ENCODE data around the gene ZXDC.

The ZXDC gene

GRCh38 chr3:126475413-126476114 lies at the start of gene ZXDC:
Gene ZXDC, minus strand, starts transcription at chr3:126475891. Its CDS starts 26 bp downstream, at chr3:126475865.
- peak; percentile 83 to 93 for DNase-seq (ENCODE audit: low read depth in 1 of 2, low spot score in 1 of 2)

- DNase-seq (ENCODE audit: low read depth in 1 of 2, low spot score in 1 of 2), result no peak
These were observed 49.6 kb upstream of the ZXDC start for GRCh38 chr3:126525091-126525852.

- no peak for DNase-seq (ENCODE audit: low read depth in 1 of 2, low spot score in 1 of 2)
These were observed 48.8 kb upstream of the ZXDC start for GRCh38 chr3:126524429-126524988.

GRCh38 chr3:126523745-126524428 lies 48.2 kb upstream of the ZXDC start, which contains the start of gene CHST13:
Gene CHST13, plus strand, starts transcription at chr3:126524155. Its CDS starts 178 bp downstream, at chr3:126524333.
- no peak for DNase-seq (ENCODE audit: low read depth in 1 of 2, low spot score in 1 of 2)

GRCh38 chr3:126522363-126522788 lies 46.7 kb upstream of the ZXDC start:
- peak in 1 of 2 donors; percentile 23 for DNase-seq (ENCODE audit: low read depth in 1 of 2, low spot score in 1 of 2)

- DNase-seq (ENCODE audit: low read depth in 1 of 2, low spot score in 1 of 2), result no peak
These were observed 45.6 kb upstream of the ZXDC start for GRCh38 chr3:126521122-126521891.

- DNase-seq (ENCODE audit: low read depth in 1 of 2, low spot score in 1 of 2), result no peak
These were observed 44.1 kb upstream of the ZXDC start for GRCh38 chr3:126519506-126520455.

- no peak for DNase-seq (ENCODE audit: low read depth in 1 of 2, low spot score in 1 of 2)
These were observed 43.1 kb upstream of the ZXDC start for GRCh38 chr3:126518779-126519177.

- DNase-seq (ENCODE audit: low read depth in 1 of 2, low spot score in 1 of 2), result no peak
These were observed 42.5 kb upstream of the ZXDC start for GRCh38 chr3:126517986-126518778.

- DNase-seq (ENCODE audit: low read depth in 1 of 2, low spot score in 1 of 2), result no peak
These were observed 41.7 kb upstream of the ZXDC start, which contains the start of gene UROC1 for GRCh38 chr3:126517291-126517951. Gene UROC1, minus strand, starts transcription at chr3:126517773. Its CDS starts 54 bp downstream, at chr3:126517719.

GRCh38 chr3:126516936-126517290 lies 41.2 kb upstream of the ZXDC start:
- no peak for DNase-seq (ENCODE audit: low read depth in 1 of 2, low spot score in 1 of 2)

- no peak for DNase-seq (ENCODE audit: low read depth in 1 of 2, low spot score in 1 of 2)
These were observed 40.7 kb upstream of the ZXDC start for GRCh38 chr3:126516152-126516935.

- no peak for DNase-seq (ENCODE audit: low read depth in 1 of 2, low spot score in 1 of 2)
These were observed 39.5 kb upstream of the ZXDC start for GRCh38 chr3:126515066-126515706.

- no peak for DNase-seq (ENCODE audit: low read depth in 1 of 2, low spot score in 1 of 2)
These were observed 38.5 kb upstream of the ZXDC start for GRCh38 chr3:126514161-126514560.

- DNase-seq (ENCODE audit: low read depth in 1 of 2, low spot score in 1 of 2), result no peak
These were observed 37.4 kb upstream of the ZXDC start for GRCh38 chr3:126512916-126513650.

- no peak for DNase-seq (ENCODE audit: low read depth in 1 of 2, low spot score in 1 of 2)
These were observed 36.3 kb upstream of the ZXDC start for GRCh38 chr3:126512026-126512425.
